H1 (cell line): ENCODE results near the gene BRD7. TPM values are rescaled to one million over a fixed set of nuclear protein-coding genes. Genes with fewer than 3 reads are reported as not detected.

ENCODE experiments used
- ATF2 ChIP-seq: IDR thresholded peaks from 2 replicates; pipeline ENCODE4 v1.6.1; 2012; ENCODE audit warnings: low read length, inconsistent platforms
- CHD7 ChIP-seq: fragments of 300-600 bp; sonication (generic); IDR thresholded peaks from 2 replicates; pipeline ENCODE4 v1.7.1; 2012; ENCODE audit warnings: low read length, moderate library complexity, mild to moderate bottlenecking, inconsistent platforms; ENCODE audit not compliant: insufficient replicate concordance
- POLR2AphosphoS5 ChIP-seq: IDR thresholded peaks from 2 replicates; pipeline ENCODE4 v1.6.1; 2011; ENCODE audit warnings: low read depth, low read length
- RAD21 ChIP-seq, 2 experiments: IDR thresholded peaks in 1 of 2; conservative IDR thresholded peaks in 1 of 2; 2 replicates each; pipeline ENCODE4 v1.6.1; 2011; ENCODE audit warnings: low read depth in 2 of 2, low read length in 2 of 2, improper control_type of control experiment in 1 of 2, inconsistent platforms in 1 of 2, mild to moderate bottlenecking in 1 of 2, moderate library complexity in 1 of 2
- RNF2 ChIP-seq: fragments of 200-900, 300-1000 bp; sonication (generic); IDR thresholded peaks from 2 replicates; pipeline ENCODE4 v1.7.1; 2016; ENCODE audit warnings: borderline replicate concordance, low read depth, mild to moderate bottlenecking, antibody characterized with exemption, low read length; ENCODE audit not compliant: poor library complexity, severe bottlenecking; ENCODE audit errors: missing control alignments
- SAP30 ChIP-seq: fragments of 300-600 bp; sonication (generic); IDR thresholded peaks from 2 replicates; pipeline ENCODE4 v1.7.1; 2012; ENCODE audit warnings: low read length, moderate library complexity, mild to moderate bottlenecking, inconsistent platforms; ENCODE audit not compliant: insufficient read depth, insufficient replicate concordance
- SRF ChIP-seq: IDR thresholded peaks from 2 replicates; pipeline ENCODE4 v1.6.1; 2011; ENCODE audit warnings: mild to moderate bottlenecking, low read depth, low read length, moderate library complexity
- TAF7 ChIP-seq: optimal IDR thresholded peaks from 2 replicates; pipeline ENCODE3; 2011; ENCODE audit warnings: low read depth, mild to moderate bottlenecking, inconsistent platforms, low read length, moderate library complexity, borderline replicate concordance
- polyA plus RNA-seq, 7 experiments: library from polyadenylated mRNA; depleted of rRNA in 3 of 7; stranded (reverse) in 5 of 7; unstranded in 2 of 7; fragments of >200 nt in 5 of 7; fragments of 200-250 nt in 2 of 7; gene quantifications; 1 replicate in 5 of 7; 2 replicates in 1 of 7; 4 replicates in 1 of 7; pipeline versions ENCODE4 v1.2.1 to v1.2.3, GENCODE V29; 2011 to 2013; ENCODE audit warnings: missing spikeins in 2 of 7, mixed read lengths in 2 of 7
- total RNA-seq: library from RNA; stranded (reverse); fragmentation: NEBNext Ultra II Directional; extraction: Animal tissue kit (Norgen Biotek cat#: 25700); gene quantifications from 2 replicates; pipeline ENCODE4 v1.2.1, GENCODE V29; 2021

The BRD7 gene
- total and polyA plus RNA-seq, 2 of the 8 experiments (the other 6 are each of a cell fraction or from before 2014, with no cell fraction given), result 42.5 to 120 TPM

DNA sequence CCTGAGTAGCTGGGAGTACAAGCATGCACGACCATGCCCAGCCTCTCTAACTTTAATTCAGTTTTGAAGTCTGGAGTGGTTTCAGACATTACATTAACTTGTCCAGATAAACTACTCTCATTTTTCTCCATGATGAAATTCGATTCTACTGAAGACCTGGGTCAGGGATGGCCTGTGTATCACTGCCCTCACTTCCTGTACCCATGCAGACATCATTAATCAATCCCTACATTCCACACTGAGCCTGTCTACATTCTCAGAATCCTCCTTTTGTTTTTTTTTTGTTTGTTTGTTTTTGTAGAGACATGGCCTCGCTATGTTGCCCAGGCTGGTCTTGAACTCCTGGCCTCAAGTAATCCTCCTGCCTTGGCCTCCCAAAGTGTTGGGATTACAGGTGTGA, 79.9 kb downstream of the BRD7 start (continued):
- no peak for TF ChIP-seq CHD7
- TF ChIP-seq SAP30, result no peak
- TF ChIP-seq ATF2, result no peak
- no peak for TF ChIP-seq TAF7
- TF ChIP-seq POLR2AphosphoS5, result no peak
- no peak for TF ChIP-seq RNF2
- TF ChIP-seq RAD21 (IDR thresholded peaks at IDR 0.05 in 1 of 2, conservative IDR thresholded peaks at IDR 0.05 in 1 of 2; ENCODE audit: low read depth in 2 of 2, low read length in 2 of 2), result no peak
- TF ChIP-seq SRF, result no peak
